ENCODE results near the gene FAM222B. TPM values are rescaled to one million over a fixed set of nuclear protein-coding genes. Genes with fewer than 3 reads are reported as not detected.
"Not testable (repeated sequence)": the region's sequence is repeated elsewhere in the genome, so short reads cannot be mapped to it uniquely, and the experiment has no call there.

FAM222B gene
- total RNA-seq, 2 donors from 2014 or later, result 15.1 to 24.9 TPM

- no peaks in the 10 kb centered on the region for H3K9me3 Mint-ChIP-seq
- no peak for DNase-seq (ENCODE audit: low spot score in 2 of 2)
Measured at GRCh38 chr17:28856028-28856574, 13.5 kb upstream of the FAM222B start.

GRCh38 chr17:28855336-28855679 lies 12.7 kb upstream of the FAM222B start:
- Mint-ChIP-seq H3K9me3 (no peaks in the 10 kb centered on the region), H3K36me3 (peaks cover 21 to 26% of the 10 kb centered on the region in 2 donors), H3K27ac (peak overlapping the region; percentile 84 to 97)
- ATAC-seq, result no peak
- DNase-seq (ENCODE audit: low spot score in 2 of 2), result no peak

More at GRCh38 chr17:28856028-28856574, 13.5 kb upstream of the FAM222B start:
- H3K36me3 Mint-ChIP-seq, result peaks cover 21 to 29% of the 10 kb centered on the region in 2 donors
- ATAC-seq, result no peak
- peak overlapping the region; percentile 64 to 84 for H3K27ac Mint-ChIP-seq

- H3K27ac Mint-ChIP-seq, result peak within 1 kb of the TSS; percentile 84 to 97
- no peaks in the 10 kb centered on the region for H3K9me3 Mint-ChIP-seq
- ATAC-seq, result peak; percentile 98 to 100
- H3K36me3 Mint-ChIP-seq, result peaks cover 21 to 24% of the 10 kb centered on the region in 2 donors
- peak; percentile 81 to 84 for DNase-seq (ENCODE audit: low spot score in 2 of 2)
Measured at GRCh38 chr17:28854457-28855335, 12.1 kb upstream of the FAM222B start, which contains the start of gene ERAL1. ERAL1 (plus strand) TSS chr17:28855016; CDS start chr17:28855035, 19 bp downstream.

GRCh38 chr17:28853295-28853694 lies 10.7 kb upstream of the FAM222B start:
- Mint-ChIP-seq H3K36me3 (peaks cover 19 to 21% of the 10 kb centered on the region in 2 donors), H3K9me3 (no peaks in the 10 kb centered on the region), H3K27ac (no peak overlapping the region)
- ATAC-seq (no peak), DNase-seq (ENCODE audit: low spot score in 2 of 2) (no peak)

- ATAC-seq (peak; percentile 68 to 78), DNase-seq (ENCODE audit: low spot score in 2 of 2) (no peak)
- H3K27ac Mint-ChIP-seq, result no peak overlapping the region
- H3K36me3 Mint-ChIP-seq, result no peaks in the 10 kb centered on the region
- no peaks in the 10 kb centered on the region for H3K9me3 Mint-ChIP-seq
Measured at GRCh38 chr17:28849281-28849680, 6.7 kb upstream of the FAM222B start.

GRCh38 chr17:28848667-28849066 lies 6.1 kb upstream of the FAM222B start:
- ATAC-seq (peak; percentile 88 to 92), DNase-seq (ENCODE audit: low spot score in 2 of 2) (peak in 1 of 2 donors; percentile 70)
- not testable (repeated sequence) for H3K9me3 Mint-ChIP-seq, H3K36me3 Mint-ChIP-seq, H3K27ac Mint-ChIP-seq

- H3K9me3 Mint-ChIP-seq; DNase-seq (ENCODE audit: low spot score in 2 of 2); ATAC-seq; H3K27ac Mint-ChIP-seq: not testable (repeated sequence)
- H3K36me3 Mint-ChIP-seq, result peaks cover 7 to 10% of the 10 kb centered on the region in 2 donors
Measured at GRCh38 chr17:28846699-28847098, 4.1 kb upstream of the FAM222B start.

- H3K27ac Mint-ChIP-seq, result peak overlapping the region in 1 of 2 donors; percentile 44
- ATAC-seq (no peak), DNase-seq (ENCODE audit: low spot score in 2 of 2) (no peak)
- no peaks in the 10 kb centered on the region for H3K9me3 Mint-ChIP-seq
- H3K36me3 Mint-ChIP-seq, result peaks cover 7 to 11% of the 10 kb centered on the region in 2 donors
Measured at GRCh38 chr17:28846231-28846630, 3.6 kb upstream of the FAM222B start.

- ATAC-seq, result no peak
Measured at GRCh38 chr17:28843816-28844148, 1.2 kb upstream of the FAM222B start.

GRCh38 chr17:28841901-28842281 lies 699 bp downstream of the FAM222B start:
- Mint-ChIP-seq H3K9me3 (no peaks in the 10 kb centered on the region), H3K36me3 (peaks cover 7 to 11% of the 10 kb centered on the region in 2 donors), H3K27ac (peak overlapping the region; percentile 96 to 97)
- DNase-seq (ENCODE audit: low spot score in 2 of 2) (peak in 1 of 2 donors; percentile 31), ATAC-seq (peak; percentile 6 to 15)

More at GRCh38 chr17:28843816-28844148, 1.2 kb upstream of the FAM222B start:
- Mint-ChIP-seq H3K36me3 (peaks cover 7 to 11% of the 10 kb centered on the region in 2 donors), H3K27ac (peak overlapping the region; percentile 44 to 97), H3K9me3 (no peaks in the 10 kb centered on the region)
- DNase-seq (ENCODE audit: low spot score in 2 of 2), result peak in 1 of 2 donors; percentile 35

- H3K36me3 Mint-ChIP-seq, result peaks cover 11 to 13% of the 10 kb centered on the region in 2 donors
- H3K27ac Mint-ChIP-seq, result peak overlapping the region in 1 of 2 donors; percentile 17
- DNase-seq (ENCODE audit: low spot score in 2 of 2), result no peak
Measured at GRCh38 chr17:28839221-28839620, 3.4 kb downstream of the FAM222B start.

GRCh38 chr17:28836541-28836940 lies 6.0 kb downstream of the FAM222B start:
- peaks cover 6 to 15% of the 10 kb centered on the region in 2 donors for H3K36me3 Mint-ChIP-seq
- not testable (repeated sequence) for H3K9me3 Mint-ChIP-seq, ATAC-seq
- peak overlapping the region in 1 of 2 donors; percentile 7 for H3K27ac Mint-ChIP-seq
- DNase-seq (ENCODE audit: low spot score in 2 of 2), result peak in 1 of 2 donors; percentile 23

More at GRCh38 chr17:28839221-28839620, 3.4 kb downstream of the FAM222B start:
- H3K9me3 Mint-ChIP-seq, result no peaks in the 10 kb centered on the region
- ATAC-seq, result no peak

- peak overlapping the region in 1 of 2 donors; percentile 15 for H3K27ac Mint-ChIP-seq
- no peaks in the 10 kb centered on the region for H3K9me3 Mint-ChIP-seq
- ATAC-seq (no peak), DNase-seq (ENCODE audit: low spot score in 2 of 2) (no peak)
- H3K36me3 Mint-ChIP-seq, result peaks cover 6 to 15% of the 10 kb centered on the region in 2 donors
Measured at GRCh38 chr17:28834420-28834819, 8.2 kb downstream of the FAM222B start.

- ATAC-seq, result no peak
- Mint-ChIP-seq H3K27ac (no peak overlapping the region), H3K9me3 (no peaks in the 10 kb centered on the region), H3K36me3 (peaks cover 0 to 5% of the 10 kb centered on the region in 2 donors)
- no peak for DNase-seq (ENCODE audit: low spot score in 2 of 2)
Measured at GRCh38 chr17:28828294-28829040, 14.1 kb downstream of the FAM222B start.

GRCh38 chr17:28827672-28828071 lies 14.9 kb downstream of the FAM222B start:
- H3K27ac Mint-ChIP-seq, result no peak overlapping the region
- no peaks in the 10 kb centered on the region for H3K9me3 Mint-ChIP-seq
- H3K36me3 Mint-ChIP-seq, result peaks cover 0 to 5% of the 10 kb centered on the region in 2 donors
- ATAC-seq (no peak), DNase-seq (ENCODE audit: low spot score in 2 of 2) (no peak)

GRCh38 chr17:28819582-28819981 lies 23.0 kb downstream of the FAM222B start:
- no peak for DNase-seq (ENCODE audit: low spot score in 2 of 2)
- no peaks in the 10 kb centered on the region for H3K36me3 Mint-ChIP-seq
- no peak overlapping the region for H3K27ac Mint-ChIP-seq
- no peaks in the 10 kb centered on the region for H3K9me3 Mint-ChIP-seq
- no peak for ATAC-seq

GRCh38 chr17:28818819-28819221 lies 23.8 kb downstream of the FAM222B start:
- DNase-seq (ENCODE audit: low spot score in 2 of 2) (no peak), ATAC-seq (no peak)
- H3K36me3 Mint-ChIP-seq, result no peaks in the 10 kb centered on the region
- no peak overlapping the region for H3K27ac Mint-ChIP-seq
- H3K9me3 Mint-ChIP-seq, result no peaks in the 10 kb centered on the region

Measured in activated naive CD4-positive, alpha-beta T cell treated with anti-CD3 and anti-CD28 coated beads, Interleukin-2, amount 50 U/mL, for 72 hours (primary cell).